Peyer's patch (tissue), 4 donors: Measurements from ENCODE around the gene MGRN1.

Source experiments
- CTCF ChIP-seq, 6 experiments: fragments of 450-650 bp in 4 of 6; fragments of 200-600 bp in 2 of 6; sonication (generic) in 1 of 6; IDR thresholded peaks; one replicate each; pipeline ENCODE4 v1.5.1; 2017 to 2019; ENCODE audit warnings: antibody characterized with exemption in 6 of 6, mild to moderate bottlenecking in 3 of 6, moderate library complexity in 1 of 6
- POLR2A ChIP-seq, 2 donors: fragments of 450-650 bp; IDR thresholded peaks; one replicate each; pipeline ENCODE4 v1.5.1; 2017; ENCODE audit warnings: antibody characterized with exemption in 2 of 2, mild to moderate bottlenecking in 2 of 2, moderate library complexity in 2 of 2

- TF ChIP-seq POLR2A (IDR thresholded peaks at IDR 0.05) (no peak), CTCF (IDR thresholded peaks at IDR 0.05) (no peak)
Observed at GRCh38 chr16:4639899-4640509, 15.4 kb downstream of the MGRN1 start.
